Measurements from ENCODE around the gene C20orf204.

C20orf204 gene

DNA sequence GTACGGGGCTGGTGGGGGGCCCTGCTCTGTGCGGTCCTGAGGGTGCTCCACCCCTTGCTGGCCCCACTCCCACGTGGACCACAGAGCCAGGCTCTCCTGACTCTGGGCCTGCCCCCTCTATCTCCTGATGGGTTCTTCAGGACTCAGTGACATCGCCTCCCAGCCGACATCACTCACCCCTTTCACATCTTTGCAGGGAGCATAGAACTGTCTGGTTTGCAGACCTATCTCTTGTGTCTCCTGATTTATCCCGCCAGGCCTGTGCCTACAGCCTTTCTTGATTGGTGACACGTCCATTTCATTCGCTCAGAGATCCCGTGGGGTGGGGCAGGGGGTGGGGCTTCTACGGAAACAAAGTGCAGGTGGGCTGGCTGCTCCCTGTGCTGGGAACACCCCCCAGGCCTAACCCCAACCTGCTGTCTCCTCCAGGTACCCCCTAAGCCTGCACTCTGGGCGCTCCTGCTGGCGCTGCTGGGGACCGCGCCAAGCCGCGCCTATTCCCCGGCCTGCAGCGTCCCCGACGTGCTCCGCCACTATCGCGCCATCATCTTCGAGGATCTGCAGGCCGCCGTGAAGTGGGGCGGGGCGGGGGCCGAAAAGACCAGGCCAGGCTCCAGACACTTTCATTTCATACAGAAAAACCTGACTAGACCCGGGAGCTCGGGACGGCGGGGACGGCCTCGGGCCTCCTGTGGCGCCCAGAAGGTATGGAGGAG lies 1.7 kb downstream of the C20orf204 start:
- no peak overlapping the region for H2AFZ ChIP-seq (ENCODE audit: low read length)
- no peak for DNase-seq
- no peaks in the 10 kb centered on the region for H3K9me3 ChIP-seq (replicated peaks; ENCODE audit: insufficient read depth, low read length)
- peak overlapping the region; percentile 98 for H3K4me2 ChIP-seq (ENCODE audit: low read depth, low read length)
- no peak overlapping the region for H3K27ac ChIP-seq (ENCODE audit: low read length)
- H4K20me1 ChIP-seq (ENCODE audit: insufficient read depth, low read length): no peaks in the 10 kb centered on the region
- peaks cover 36% of the 10 kb centered on the region for H3K27me3 ChIP-seq (replicated peaks; ENCODE audit: insufficient read depth, low read length)
- TF ChIP-seq EZH2phosphoT487 (IDR thresholded peaks at IDR 0.05; ENCODE audit: low read length): no peak
- no peak for TF ChIP-seq EZH2 (optimal IDR thresholded peaks at IDR 0.05; ENCODE audit: low read depth, low read length)
- TF ChIP-seq, protein P1, sequence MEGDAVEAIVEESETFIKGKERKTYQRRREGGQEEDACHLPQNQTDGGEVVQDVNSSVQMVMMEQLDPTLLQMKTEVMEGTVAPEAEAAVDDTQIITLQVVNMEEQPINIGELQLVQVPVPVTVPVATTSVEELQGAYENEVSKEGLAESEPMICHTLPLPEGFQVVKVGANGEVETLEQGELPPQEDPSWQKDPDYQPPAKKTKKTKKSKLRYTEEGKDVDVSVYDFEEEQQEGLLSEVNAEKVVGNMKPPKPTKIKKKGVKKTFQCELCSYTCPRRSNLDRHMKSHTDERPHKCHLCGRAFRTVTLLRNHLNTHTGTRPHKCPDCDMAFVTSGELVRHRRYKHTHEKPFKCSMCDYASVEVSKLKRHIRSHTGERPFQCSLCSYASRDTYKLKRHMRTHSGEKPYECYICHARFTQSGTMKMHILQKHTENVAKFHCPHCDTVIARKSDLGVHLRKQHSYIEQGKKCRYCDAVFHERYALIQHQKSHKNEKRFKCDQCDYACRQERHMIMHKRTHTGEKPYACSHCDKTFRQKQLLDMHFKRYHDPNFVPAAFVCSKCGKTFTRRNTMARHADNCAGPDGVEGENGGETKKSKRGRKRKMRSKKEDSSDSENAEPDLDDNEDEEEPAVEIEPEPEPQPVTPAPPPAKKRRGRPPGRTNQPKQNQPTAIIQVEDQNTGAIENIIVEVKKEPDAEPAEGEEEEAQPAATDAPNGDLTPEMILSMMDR (IDR thresholded peaks at IDR 0.05; ENCODE audit: low read length): no peak
- H3F3A ChIP-seq (ENCODE audit: insufficient read depth, low read length): no peaks in the 10 kb centered on the region
- peak overlapping the region; percentile 77; the same call in 1 of the 2 replicates for H3K4me3 ChIP-seq (ENCODE audit: low read length)
- no peaks in the 10 kb centered on the region for H3K9me2 ChIP-seq (replicated peaks; ENCODE audit: insufficient read depth, low read length)
- H3K79me2 ChIP-seq (ENCODE audit: low read length): no peaks in the 10 kb centered on the region
- H3K9ac ChIP-seq (ENCODE audit: low read length): no peak overlapping the region
- H3K4me1 ChIP-seq (ENCODE audit: low read length): no peaks in the 10 kb centered on the region
- H3K36me3 ChIP-seq (replicated peaks; ENCODE audit: insufficient read depth, low read length): no peaks in the 10 kb centered on the region

DNA sequence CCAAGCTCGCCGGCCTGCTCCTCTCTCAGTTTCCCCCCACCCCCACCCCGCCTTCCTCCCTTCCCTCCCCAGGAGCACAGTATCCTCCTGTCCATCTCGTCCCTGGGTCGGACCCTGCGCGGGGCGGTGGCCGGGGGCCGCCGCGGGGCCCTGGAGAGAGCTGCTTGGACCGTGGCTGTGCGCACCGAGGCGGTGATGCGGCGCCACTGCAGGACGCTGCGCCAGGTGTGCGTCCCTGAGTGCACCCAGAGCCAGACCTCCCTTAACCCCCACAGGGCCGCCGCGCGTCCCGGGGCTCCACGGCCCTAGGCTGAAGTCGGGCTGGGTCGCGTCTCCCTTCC lies 2.2 kb downstream of the C20orf204 start:
- Histone ChIP-seq H3F3A (ENCODE audit: insufficient read depth, low read length) (no peaks in the 10 kb centered on the region), H3K27me3 (replicated peaks; ENCODE audit: insufficient read depth, low read length) (peaks cover 36% of the 10 kb centered on the region), H3K36me3 (replicated peaks; ENCODE audit: insufficient read depth, low read length) (no peaks in the 10 kb centered on the region), H4K20me1 (ENCODE audit: insufficient read depth, low read length) (no peaks in the 10 kb centered on the region), H3K79me2 (ENCODE audit: low read length) (no peaks in the 10 kb centered on the region), H3K4me1 (ENCODE audit: low read length) (no peaks in the 10 kb centered on the region), H3K4me3 (ENCODE audit: low read length) (peak overlapping the region; percentile 77; the same call in 1 of the 2 replicates), H3K4me2 (ENCODE audit: low read depth, low read length) (peak overlapping the region; percentile 98), H3K9ac (ENCODE audit: low read length) (no peak overlapping the region), H3K27ac (ENCODE audit: low read length) (no peak overlapping the region), H3K9me2 (replicated peaks; ENCODE audit: insufficient read depth, low read length) (no peaks in the 10 kb centered on the region), H2AFZ (ENCODE audit: low read length) (no peak overlapping the region), H3K9me3 (replicated peaks; ENCODE audit: insufficient read depth, low read length) (no peaks in the 10 kb centered on the region)
- TF ChIP-seq EZH2phosphoT487 (IDR thresholded peaks at IDR 0.05; ENCODE audit: low read length) (no peak), EZH2 (optimal IDR thresholded peaks at IDR 0.05; ENCODE audit: low read depth, low read length) (no peak)
- TF ChIP-seq, protein P1 (IDR thresholded peaks at IDR 0.05; ENCODE audit: low read length): no peak
- DNase-seq: peak; percentile 44

DNA sequence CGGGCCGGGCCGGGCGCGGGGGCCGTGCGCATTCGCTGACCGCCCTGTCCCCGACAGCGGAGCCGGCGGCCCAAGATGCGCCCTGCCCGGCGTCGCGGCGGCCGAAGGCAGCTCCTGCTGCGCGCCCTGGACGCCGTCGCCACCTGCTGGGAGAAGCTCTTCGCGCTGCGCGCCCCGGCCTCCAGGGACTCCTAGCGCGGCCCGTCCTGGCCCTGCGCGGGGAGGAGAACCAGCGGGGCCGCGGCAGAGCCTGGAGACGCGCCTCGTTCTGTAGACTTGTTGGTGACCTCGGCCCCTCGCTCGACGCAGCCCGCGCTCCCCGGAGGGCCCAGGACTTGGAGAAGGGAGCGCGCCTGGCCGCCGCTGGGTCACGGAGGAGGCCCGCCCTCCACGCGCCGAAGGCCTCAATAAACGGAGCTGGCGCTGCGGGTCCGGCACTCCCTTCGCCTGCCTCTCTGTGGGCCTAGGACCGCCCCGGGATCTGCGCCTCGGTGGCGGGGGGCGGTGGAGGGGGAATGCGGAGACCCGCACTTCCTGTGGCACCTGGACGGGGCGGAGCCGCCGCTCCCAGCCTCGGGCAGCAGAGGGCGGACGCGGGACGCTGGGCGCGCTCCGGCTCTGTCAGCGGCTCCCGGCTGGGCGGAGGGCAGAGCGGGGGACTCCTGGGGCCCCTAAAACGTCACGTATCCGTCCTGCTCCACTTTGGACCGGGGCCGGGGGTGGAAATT lies 2.7 kb downstream of the C20orf204 start:
- Histone ChIP-seq H3K27ac (ENCODE audit: low read length) (no peak overlapping the region), H3K4me3 (ENCODE audit: low read length) (peak overlapping the region; percentile 77), H3K27me3 (replicated peaks; ENCODE audit: insufficient read depth, low read length) (peaks cover 41% of the 10 kb centered on the region), H3K36me3 (replicated peaks; ENCODE audit: insufficient read depth, low read length) (no peaks in the 10 kb centered on the region), H3K9me3 (replicated peaks; ENCODE audit: insufficient read depth, low read length) (no peaks in the 10 kb centered on the region), H3K4me2 (ENCODE audit: low read depth, low read length) (peak overlapping the region; percentile 98), H2AFZ (ENCODE audit: low read length) (peak overlapping the region; percentile 99), H3K4me1 (ENCODE audit: low read length) (no peaks in the 10 kb centered on the region), H3K9me2 (replicated peaks; ENCODE audit: insufficient read depth, low read length) (no peaks in the 10 kb centered on the region), H3F3A (ENCODE audit: insufficient read depth, low read length) (no peaks in the 10 kb centered on the region), H3K79me2 (ENCODE audit: low read length) (no peaks in the 10 kb centered on the region), H3K9ac (ENCODE audit: low read length) (peak overlapping the region; percentile 23; the same call in 1 of the 2 replicates), H4K20me1 (ENCODE audit: insufficient read depth, low read length) (no peaks in the 10 kb centered on the region)
- TF ChIP-seq, protein P1 (IDR thresholded peaks at IDR 0.05; ENCODE audit: low read length): peak; percentile 53
- TF ChIP-seq EZH2phosphoT487 (IDR thresholded peaks at IDR 0.05; ENCODE audit: low read length): no peak
- DNase-seq: peak; percentile 77

All from MM.1S (cell line).